ENCODE data around the gene TENM4. TPM values are rescaled to one million over a fixed set of nuclear protein-coding genes. Genes with fewer than 3 reads are reported as not detected.
"Not testable (repeated sequence)": the region's sequence is repeated elsewhere in the genome, so short reads cannot be mapped to it uniquely, and the experiment has no call there.

Gene TENM4
- total RNA-seq, 2 experiments from 2014 or later, result not detected

DNA sequence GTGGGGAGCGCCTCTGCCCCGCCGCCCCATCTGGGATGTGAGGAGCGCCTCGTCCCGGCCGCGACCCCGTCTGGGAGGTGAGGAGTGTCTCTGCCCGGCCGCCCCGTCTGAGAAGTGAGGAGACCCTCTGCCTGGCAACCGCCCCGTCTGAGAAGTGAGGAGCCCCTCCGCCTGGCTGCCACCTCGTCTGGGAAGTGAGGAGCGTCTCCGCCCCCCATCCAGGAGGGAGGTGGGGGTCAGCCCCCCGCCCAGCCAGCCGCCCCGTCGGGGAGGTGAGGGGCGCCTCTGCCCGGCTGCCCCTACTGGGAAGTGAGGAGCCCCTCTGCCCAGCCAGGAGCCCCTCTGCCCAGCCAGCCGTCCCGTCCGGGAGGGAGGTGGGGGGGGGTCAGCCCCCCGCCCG lies 249.1 kb downstream of the TENM4 start:
- not testable (repeated sequence) for DNase-seq, H3K36me3 Mint-ChIP-seq, H3K27ac Mint-ChIP-seq, H3K27me3 Mint-ChIP-seq, H3K4me1 Mint-ChIP-seq, H3K4me3 Mint-ChIP-seq, H3K9me3 Mint-ChIP-seq

DNA sequence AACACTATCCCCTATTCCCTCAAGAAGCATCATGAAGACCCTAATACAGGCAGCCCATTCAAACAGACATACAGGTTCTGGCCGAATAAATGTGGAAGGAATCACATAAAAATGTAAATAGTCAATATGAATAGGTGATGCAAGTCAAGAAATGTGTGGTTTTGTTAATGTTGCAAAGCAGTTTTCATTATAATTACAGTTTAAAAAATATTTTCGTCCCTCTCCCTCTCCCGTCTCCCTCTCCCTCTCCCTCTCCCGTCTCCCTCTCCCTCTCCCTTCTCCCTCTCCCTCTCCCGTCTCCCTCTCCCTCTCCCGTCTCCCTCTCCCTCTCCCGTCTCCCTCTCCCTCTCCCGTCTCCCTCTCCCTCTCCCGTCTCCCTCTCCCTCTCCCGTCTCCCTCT lies 250.3 kb downstream of the TENM4 start:
- DNase-seq, H3K27me3 Mint-ChIP-seq, H3K9me3 Mint-ChIP-seq, H3K27ac Mint-ChIP-seq, H3K4me1 Mint-ChIP-seq, H3K4me3 Mint-ChIP-seq, H3K36me3 Mint-ChIP-seq: not testable (repeated sequence)

GRCh38 chr11:79189601-79190000 lies 251.2 kb downstream of the TENM4 start:
- no peaks in the 10 kb centered on the region for H3K36me3 Mint-ChIP-seq
- H3K4me1 Mint-ChIP-seq, result no peaks in the 10 kb centered on the region
- H3K27me3 Mint-ChIP-seq, result peaks cover 3% of the 10 kb centered on the region
- no peak for DNase-seq
- no peaks in the 10 kb centered on the region for H3K9me3 Mint-ChIP-seq
- H3K27ac Mint-ChIP-seq, result no peak overlapping the region
- H3K4me3 Mint-ChIP-seq, result no peak overlapping the region

DNA sequence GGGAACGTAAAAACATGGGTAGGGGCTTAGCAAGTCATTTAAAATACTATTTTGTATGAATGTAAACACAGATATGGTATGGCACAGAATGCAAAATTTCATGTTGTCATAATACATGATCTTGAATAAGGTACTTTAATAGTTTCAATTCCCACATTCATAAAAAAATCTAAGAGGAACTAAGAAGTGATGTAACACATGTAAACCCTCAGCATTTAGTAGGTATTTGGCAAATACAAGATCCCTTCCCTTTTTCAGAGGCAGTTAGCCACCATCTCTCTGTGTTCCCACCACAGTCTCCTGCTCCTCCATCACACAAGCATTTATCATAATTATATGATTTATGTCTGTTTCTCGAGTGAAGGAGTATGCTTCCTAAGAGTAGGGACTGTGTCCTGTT lies 251.8 kb downstream of the TENM4 start:
- Mint-ChIP-seq H3K4me1 (no peaks in the 10 kb centered on the region), H3K27me3 (peaks cover 3% of the 10 kb centered on the region), H3K4me3 (no peak overlapping the region), H3K36me3 (no peaks in the 10 kb centered on the region), H3K27ac (no peak overlapping the region), H3K9me3 (no peaks in the 10 kb centered on the region)
- no peak for DNase-seq

DNA sequence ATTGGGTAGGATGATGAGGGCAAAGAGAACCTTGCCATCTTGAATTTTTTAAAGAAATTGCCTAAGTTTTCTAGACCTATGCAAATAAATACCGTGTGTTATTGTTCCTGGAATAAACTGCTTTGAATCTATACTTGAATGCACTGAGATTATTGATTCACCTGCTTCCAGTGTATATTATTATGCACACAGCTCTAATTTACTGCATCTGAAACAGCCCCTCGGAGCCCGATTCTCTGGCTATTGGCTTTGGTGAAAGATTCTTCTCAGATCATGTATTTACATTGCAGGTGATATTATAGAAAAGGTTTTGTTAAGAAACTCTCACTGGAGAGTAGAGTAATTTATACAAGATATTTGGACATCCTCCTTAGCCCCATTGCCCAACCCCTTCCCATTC lies 254.2 kb downstream of the TENM4 start:
- Mint-ChIP-seq H3K4me1 (no peaks in the 10 kb centered on the region), H3K27me3 (no peaks in the 10 kb centered on the region), H3K9me3 (no peaks in the 10 kb centered on the region), H3K4me3 (no peak overlapping the region), H3K27ac (no peak overlapping the region), H3K36me3 (no peaks in the 10 kb centered on the region)
- DNase-seq, result no peak

DNA sequence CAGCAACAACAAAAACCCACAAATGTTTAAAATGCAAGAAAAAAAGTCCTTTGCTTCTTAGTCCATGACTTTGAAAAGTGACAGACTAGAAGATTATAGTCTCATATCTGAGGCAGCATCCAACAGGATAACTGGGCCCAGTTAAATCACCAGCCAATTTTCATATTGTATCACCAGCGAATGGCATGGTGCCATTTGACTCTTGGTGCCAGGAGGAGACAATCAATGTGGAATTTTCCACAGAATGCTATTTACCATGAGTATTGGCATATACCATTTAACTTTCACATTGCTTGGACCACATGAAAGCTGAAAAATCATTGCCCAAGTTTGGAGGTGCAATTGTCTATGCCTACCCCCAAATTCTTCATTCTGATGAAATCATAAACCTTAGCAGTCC lies 255.5 kb downstream of the TENM4 start:
- no peak for DNase-seq
- Mint-ChIP-seq H3K4me1 (no peaks in the 10 kb centered on the region), H3K27me3 (no peaks in the 10 kb centered on the region), H3K9me3 (no peaks in the 10 kb centered on the region), H3K27ac (no peak overlapping the region), H3K36me3 (no peaks in the 10 kb centered on the region), H3K4me3 (no peak overlapping the region)

DNA sequence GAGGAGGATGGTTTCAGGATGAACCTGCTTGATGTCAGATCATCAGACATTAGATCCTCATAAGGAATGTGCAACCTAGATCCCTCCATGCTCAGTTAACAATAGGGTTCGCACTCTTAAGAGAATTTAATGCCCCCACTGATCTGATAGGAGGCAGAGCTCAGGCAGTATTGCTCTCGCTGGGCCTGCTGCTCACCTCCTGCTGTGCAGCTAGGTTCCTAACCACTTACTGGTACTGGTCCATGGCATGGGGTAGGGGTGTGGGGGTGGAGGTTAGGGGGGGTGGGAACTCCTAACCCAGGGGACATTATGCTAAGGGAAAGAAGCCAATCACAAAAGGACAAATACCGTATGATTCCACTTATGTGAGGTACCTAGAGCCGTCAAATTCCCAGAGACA lies 256.5 kb downstream of the TENM4 start:
- Mint-ChIP-seq H3K9me3 (no peaks in the 10 kb centered on the region), H3K4me1 (no peaks in the 10 kb centered on the region)

GRCh38 chr11:79182794-79183193 lies 258.0 kb downstream of the TENM4 start:
- Mint-ChIP-seq H3K4me1 (no peaks in the 10 kb centered on the region), H3K27ac (no peak overlapping the region), H3K36me3 (no peaks in the 10 kb centered on the region), H3K27me3 (peaks cover 7% of the 10 kb centered on the region), H3K9me3 (no peaks in the 10 kb centered on the region), H3K4me3 (no peak overlapping the region)
- no peak for DNase-seq

More for the DNA sequence above, 256.5 kb downstream of the TENM4 start:
- no peaks in the 10 kb centered on the region for H3K36me3 Mint-ChIP-seq
- DNase-seq, result no peak
- H3K4me3 Mint-ChIP-seq, result no peak overlapping the region
- H3K27me3 Mint-ChIP-seq, result no peaks in the 10 kb centered on the region
- no peak overlapping the region for H3K27ac Mint-ChIP-seq

DNA sequence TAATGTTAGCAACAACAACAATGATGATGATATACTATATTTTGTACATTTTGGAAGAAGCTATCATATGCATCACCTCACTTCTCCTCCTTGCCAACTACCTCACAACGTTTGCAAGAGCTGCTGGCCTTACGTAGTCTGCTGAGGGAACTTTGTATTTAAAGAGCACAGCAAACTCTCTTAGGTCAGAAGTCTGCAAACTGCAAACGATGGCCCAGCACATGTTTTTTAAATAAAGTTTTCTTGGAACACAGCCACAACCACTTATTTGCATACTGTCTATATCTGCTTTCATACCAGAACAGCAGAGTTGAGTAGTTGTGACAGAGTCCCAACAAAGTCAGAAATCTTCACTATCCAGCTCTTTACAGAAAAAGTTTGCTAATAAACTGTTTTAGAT lies 261.7 kb downstream of the TENM4 start:
- H3K4me3 Mint-ChIP-seq, result no peak overlapping the region
- DNase-seq, result no peak
- no peak overlapping the region for H3K27ac Mint-ChIP-seq
- peaks cover 25% of the 10 kb centered on the region for H3K27me3 Mint-ChIP-seq
- no peaks in the 10 kb centered on the region for H3K9me3 Mint-ChIP-seq
- H3K36me3 Mint-ChIP-seq, result no peaks in the 10 kb centered on the region
- H3K4me1 Mint-ChIP-seq, result no peaks in the 10 kb centered on the region

GRCh38 chr11:79174045-79175008 lies 266.5 kb downstream of the TENM4 start:
- no peak overlapping the region for H3K27ac Mint-ChIP-seq
- no peaks in the 10 kb centered on the region for H3K9me3 Mint-ChIP-seq

DNA sequence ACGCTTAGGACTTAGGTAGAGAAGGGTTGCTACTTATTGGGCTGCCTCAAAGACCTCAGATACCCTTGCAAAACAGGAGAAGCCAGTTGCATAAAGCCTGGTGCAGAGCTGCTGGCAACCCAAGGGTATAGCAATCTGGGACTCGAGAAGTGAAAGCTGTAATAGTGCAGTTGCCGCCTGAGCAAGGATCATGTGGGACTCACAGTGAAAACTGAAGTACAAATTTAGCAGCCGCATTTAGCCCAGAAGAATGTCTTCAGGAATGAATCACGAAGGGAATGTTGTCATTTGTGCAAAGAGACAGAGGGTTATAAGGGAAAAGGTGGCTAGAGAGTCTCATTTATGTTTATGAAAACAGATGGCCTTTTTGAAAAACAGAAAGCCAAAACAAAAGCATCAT lies 267.2 kb downstream of the TENM4 start:
- peaks cover 26% of the 10 kb centered on the region for H3K27me3 Mint-ChIP-seq
- H3K4me3 Mint-ChIP-seq, result no peak overlapping the region
- no peak for DNase-seq
- no peaks in the 10 kb centered on the region for H3K4me1 Mint-ChIP-seq
- H3K36me3 Mint-ChIP-seq, result no peaks in the 10 kb centered on the region
- no peak overlapping the region for H3K27ac Mint-ChIP-seq
- H3K9me3 Mint-ChIP-seq, result no peaks in the 10 kb centered on the region

More at GRCh38 chr11:79174045-79175008, 266.5 kb downstream of the TENM4 start:
- Mint-ChIP-seq H3K27me3 (peaks cover 26% of the 10 kb centered on the region), H3K4me3 (no peak overlapping the region), H3K36me3 (no peaks in the 10 kb centered on the region), H3K4me1 (no peaks in the 10 kb centered on the region)
- DNase-seq, result no peak

DNA sequence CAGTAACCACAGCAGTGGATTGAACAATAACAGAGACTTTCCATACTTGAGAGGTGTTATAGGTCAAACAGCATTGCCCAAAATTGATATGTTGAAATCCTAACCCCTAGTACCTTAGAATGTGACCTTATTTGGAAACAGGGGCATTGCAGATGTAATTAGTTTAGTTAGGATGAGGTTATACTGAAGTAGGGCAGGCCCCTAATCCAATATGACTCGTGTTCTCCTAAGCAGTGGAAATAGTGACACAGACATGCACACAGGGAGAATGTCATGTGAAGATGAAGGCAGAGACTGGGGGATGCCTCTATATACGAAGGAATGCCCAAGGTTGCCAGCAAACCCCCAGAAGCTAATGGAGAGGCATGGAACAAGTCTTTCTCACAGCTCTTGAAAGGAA lies 270.5 kb downstream of the TENM4 start:
- peaks cover 9% of the 10 kb centered on the region for H3K27me3 Mint-ChIP-seq
- no peak overlapping the region for H3K27ac Mint-ChIP-seq
- no peaks in the 10 kb centered on the region for H3K9me3 Mint-ChIP-seq
- no peak for DNase-seq
- no peaks in the 10 kb centered on the region for H3K4me1 Mint-ChIP-seq
- no peak overlapping the region for H3K4me3 Mint-ChIP-seq
- no peaks in the 10 kb centered on the region for H3K36me3 Mint-ChIP-seq

- H3K27me3 Mint-ChIP-seq, result no peaks in the 10 kb centered on the region
- no peak overlapping the region for H3K4me3 Mint-ChIP-seq
- H3K9me3 Mint-ChIP-seq, result no peaks in the 10 kb centered on the region
- DNase-seq, result no peak
- H3K36me3 Mint-ChIP-seq, result no peaks in the 10 kb centered on the region
- H3K4me1 Mint-ChIP-seq, result no peaks in the 10 kb centered on the region
- no peak overlapping the region for H3K27ac Mint-ChIP-seq
Measured at GRCh38 chr11:79168530-79169110, 272.2 kb downstream of the TENM4 start.

DNA sequence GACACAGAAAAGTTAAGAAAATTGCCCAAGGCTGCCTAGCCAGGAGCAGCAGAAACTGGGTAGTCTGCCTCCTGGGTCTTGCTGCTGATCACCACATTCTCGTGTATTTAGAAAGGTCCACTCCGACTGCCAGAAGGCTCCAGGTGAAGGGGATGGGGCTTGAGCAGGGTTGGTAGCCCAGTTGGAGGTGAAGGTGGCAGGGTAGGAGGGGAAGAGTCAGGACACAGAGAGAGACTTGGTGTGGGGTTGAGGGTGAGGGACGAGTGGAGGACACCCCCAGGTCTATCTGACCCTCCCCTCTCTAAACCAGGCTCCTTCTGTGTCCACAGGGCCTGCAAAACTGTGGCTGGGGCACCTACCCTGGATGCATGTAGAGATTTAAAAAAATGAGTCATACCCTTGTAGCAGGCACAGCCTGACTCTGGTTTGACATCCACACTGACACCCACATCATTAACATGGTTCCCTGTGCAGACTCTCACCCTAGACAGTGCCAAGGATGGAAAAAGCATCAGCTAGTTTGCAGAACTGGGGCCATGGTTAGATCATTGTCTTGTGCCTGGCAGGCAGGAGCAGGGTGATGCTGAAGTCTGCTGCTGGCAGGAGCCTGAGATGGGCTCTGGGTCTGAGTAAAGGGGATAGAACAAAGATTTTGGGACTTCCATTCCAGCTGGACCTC lies 273.2 kb downstream of the TENM4 start:
- no peaks in the 10 kb centered on the region for H3K27me3 Mint-ChIP-seq

GRCh38 chr11:79165908-79166307 lies 274.9 kb downstream of the TENM4 start:
- H3K4me1 Mint-ChIP-seq, result no peaks in the 10 kb centered on the region
- H3K27ac Mint-ChIP-seq, result no peak overlapping the region
- no peak overlapping the region for H3K4me3 Mint-ChIP-seq
- no peaks in the 10 kb centered on the region for H3K9me3 Mint-ChIP-seq
- H3K27me3 Mint-ChIP-seq, result no peaks in the 10 kb centered on the region
- no peak for DNase-seq
- no peaks in the 10 kb centered on the region for H3K36me3 Mint-ChIP-seq

More for the DNA sequence above, 273.2 kb downstream of the TENM4 start:
- Mint-ChIP-seq H3K9me3 (no peaks in the 10 kb centered on the region), H3K4me3 (no peak overlapping the region), H3K36me3 (no peaks in the 10 kb centered on the region), H3K4me1 (no peaks in the 10 kb centered on the region), H3K27ac (no peak overlapping the region)
- no peak for DNase-seq

Data from activated naive CD8-positive, alpha-beta T cell treated with anti-CD3 and anti-CD28 coated beads for 36 hours (primary cell).